Stimulated activated CD8-positive, alpha-beta memory T cell treated with anti-CD3 and anti-CD28 coated beads, Interleukin-4, amount 100 ng/mL, for 48 hours (primary cell): Measurements from ENCODE around the gene NFIX.

Experiments
- DNase-seq: peaks from one replicate; pipeline ENCODE4 v3.0.0-alpha.2; 2020

Gene NFIX

GRCh38 chr19:12990853-12991252, 4.4 kb upstream of the NFIX start:
- DNase-seq = no peak

- DNase-seq = no peak
Measured at GRCh38 chr19:12991296-12991695, 4.0 kb upstream of the NFIX start.

GRCh38 chr19:12992729-12993128, 2.5 kb upstream of the NFIX start:
- DNase-seq = no peak

- no peak for DNase-seq
Measured at GRCh38 chr19:12993562-12993961, 1.7 kb upstream of the NFIX start.

- no peak for DNase-seq
Measured at GRCh38 chr19:12995596-12996405, 526 bp downstream of the NFIX start.

GRCh38 chr19:12996406-12997094, 1.3 kb downstream of the NFIX start:
- no peak for DNase-seq

- no peak for DNase-seq
Measured at GRCh38 chr19:12997179-12997966, 2.1 kb downstream of the NFIX start.

GRCh38 chr19:12997967-12998940, 3.0 kb downstream of the NFIX start:
- DNase-seq = no peak

GRCh38 chr19:13001166-13001501, 5.9 kb downstream of the NFIX start:
- no peak for DNase-seq

GRCh38 chr19:13001502-13002165, 6.4 kb downstream of the NFIX start:
- no peak for DNase-seq

GRCh38 chr19:13002166-13002898, 7.1 kb downstream of the NFIX start:
- no peak for DNase-seq

- DNase-seq = no peak
Measured at GRCh38 chr19:13003081-13003480, 7.8 kb downstream of the NFIX start.

GRCh38 chr19:13004273-13004672, 9.0 kb downstream of the NFIX start:
- no peak for DNase-seq

GRCh38 chr19:13005253-13005652, 10.0 kb downstream of the NFIX start:
- DNase-seq = no peak

GRCh38 chr19:13005861-13006370, 10.6 kb downstream of the NFIX start:
- DNase-seq = no peak

- DNase-seq = no peak
Measured at GRCh38 chr19:13006431-13007281, 11.4 kb downstream of the NFIX start.

GRCh38 chr19:13007292-13008045, 12.2 kb downstream of the NFIX start:
- no peak for DNase-seq

- no peak for DNase-seq
Measured at GRCh38 chr19:13008926-13009787, 13.9 kb downstream of the NFIX start.
